H9 (cell line): Measurements from ENCODE around the gene F2RL3. TPM values are rescaled to one million over a fixed set of nuclear protein-coding genes. Genes with fewer than 3 reads are reported as not detected.

Experiments used
- DNase-seq: peaks from one replicate; pipeline ENCODE4 v3.0.0-alpha.2; 2017
- H2AFZ ChIP-seq: one replicate; pipeline ENCODE4 v1.6.1; 2013; ENCODE audit warnings: mild to moderate bottlenecking, low read length, control low read depth, moderate library complexity
- H2AK5ac ChIP-seq: 2 replicates; pipeline ENCODE4 v1.6.1; 2013; ENCODE audit warnings: low read length, control low read depth, mixed read lengths; ENCODE audit not compliant: insufficient read length
- H2BK120ac ChIP-seq: one replicate; pipeline ENCODE4 v1.6.1; 2013; ENCODE audit warnings: low read depth, mild to moderate bottlenecking, low read length, control low read depth, inconsistent platforms; ENCODE audit not compliant: poor library complexity, severe bottlenecking
- H2BK12ac ChIP-seq: 2 replicates; pipeline ENCODE4 v1.6.1; 2013; ENCODE audit warnings: low read length, control low read depth, mixed read lengths, low read depth; ENCODE audit not compliant: insufficient read length
- H2BK15ac ChIP-seq: 2 replicates; pipeline ENCODE4 v1.6.1; 2013; ENCODE audit warnings: low read depth, low read length, control low read depth
- H2BK20ac ChIP-seq: one replicate; pipeline ENCODE4 v1.6.1; 2013; ENCODE audit warnings: low read depth, mild to moderate bottlenecking, low read length, control low read depth, inconsistent platforms; ENCODE audit not compliant: poor library complexity, severe bottlenecking
- H2BK5ac ChIP-seq: 2 replicates; pipeline ENCODE4 v1.6.1; 2013; ENCODE audit warnings: low read length, control low read depth, mixed read lengths; ENCODE audit not compliant: insufficient read length
- H3K14ac ChIP-seq: 2 replicates; pipeline ENCODE4 v1.6.1; 2013; ENCODE audit warnings: low read length, control low read depth; ENCODE audit not compliant: insufficient read depth
- H3K18ac ChIP-seq: 2 replicates; pipeline ENCODE4 v1.6.1; 2013; ENCODE audit warnings: low read depth, mild to moderate bottlenecking, mixed read lengths, low read length, control low read depth; ENCODE audit not compliant: insufficient read length
- H3K23ac ChIP-seq: 2 replicates; pipeline ENCODE4 v1.6.1; 2013; ENCODE audit warnings: low read length, control low read depth, mixed read lengths, low read depth; ENCODE audit not compliant: insufficient read length
- H3K23me2 ChIP-seq: 2 replicates; pipeline ENCODE4 v1.6.1; 2013; ENCODE audit warnings: low read depth, mild to moderate bottlenecking, mixed read lengths, low read length, control low read depth; ENCODE audit not compliant: insufficient read length, poor library complexity, severe bottlenecking
- H3K27ac ChIP-seq: 2 replicates; pipeline ENCODE4 v1.5.1; 2013; ENCODE audit warnings: low read length, control low read depth, mixed read lengths, low read depth; ENCODE audit not compliant: insufficient read length
- H3K27me3 ChIP-seq: 2 replicates; pipeline ENCODE4 v1.6.1; 2013; ENCODE audit warnings: low read length, control low read depth, inconsistent platforms; ENCODE audit not compliant: insufficient read depth
- H3K4ac ChIP-seq: 2 replicates; pipeline ENCODE4 v1.6.1; 2013; ENCODE audit warnings: low read depth, mild to moderate bottlenecking, control low read depth, inconsistent platforms, low read length, moderate library complexity
- H3K4me1 ChIP-seq: 2 replicates; pipeline ENCODE4 v1.6.1; 2013; ENCODE audit warnings: low read length, control low read depth, inconsistent platforms; ENCODE audit not compliant: insufficient read depth
- H3K4me2 ChIP-seq: 2 replicates; pipeline ENCODE4 v1.6.1; 2013; ENCODE audit warnings: low read length, control low read depth, mixed read lengths; ENCODE audit not compliant: insufficient read length, insufficient read depth
- H3K56ac ChIP-seq: 2 replicates; pipeline ENCODE4 v1.6.1; 2013; ENCODE audit warnings: low read depth, mild to moderate bottlenecking, mixed read lengths, low read length, control low read depth; ENCODE audit not compliant: insufficient read length
- H3K79me1 ChIP-seq: 2 replicates; pipeline ENCODE4 v1.6.1; 2013; ENCODE audit warnings: low read depth, mild to moderate bottlenecking, moderate library complexity, low read length, control low read depth, inconsistent platforms; ENCODE audit not compliant: insufficient read depth, poor library complexity, severe bottlenecking
- H3K79me2 ChIP-seq: 2 replicates; pipeline ENCODE4 v1.6.1; 2013; ENCODE audit warnings: low read length, control low read depth, inconsistent platforms; ENCODE audit not compliant: insufficient read depth
- H3K9ac ChIP-seq: 2 replicates; pipeline ENCODE4 v1.6.1; 2013; ENCODE audit warnings: low read length, control low read depth, mixed read lengths; ENCODE audit not compliant: insufficient read length; ENCODE audit errors: extremely low read depth
- H3K9me3 ChIP-seq: one replicate; pipeline ENCODE4 v1.6.1; 2013; ENCODE audit warnings: low read depth, low read length, inconsistent platforms; ENCODE audit not compliant: control insufficient read depth
- H3T11ph ChIP-seq: one replicate; pipeline ENCODE4 v1.6.1; 2013; ENCODE audit warnings: mild to moderate bottlenecking, low read length, control low read depth, inconsistent platforms
- H4K20me1 ChIP-seq: one replicate; pipeline ENCODE4 v1.6.1; 2013; ENCODE audit not compliant: control insufficient read depth, insufficient read length, insufficient read depth
- H4K5ac ChIP-seq: 2 replicates; pipeline ENCODE4 v1.6.1; 2013; ENCODE audit warnings: low read depth, mild to moderate bottlenecking, mixed read lengths, low read length, control low read depth; ENCODE audit not compliant: insufficient read length
- H4K8ac ChIP-seq: replicated peaks from 2 replicates; pipeline ENCODE4 v1.6.1; 2013; ENCODE audit warnings: low read length, control low read depth, mixed read lengths, low read depth; ENCODE audit not compliant: insufficient read length
- H4K91ac ChIP-seq: 2 replicates; pipeline ENCODE4 v1.6.1; 2013; ENCODE audit warnings: low read depth, mild to moderate bottlenecking, moderate library complexity, mixed read lengths, low read length, control low read depth; ENCODE audit not compliant: insufficient read length
- H3K27ac Mint-ChIP-seq, 3 experiments: 2 replicates in 2 of 3; 3 replicates in 1 of 3; pipeline ENCODE4 v1.8.0; 2020 to 2021; ENCODE audit warnings: mixed read lengths in 3 of 3, mild to moderate bottlenecking in 1 of 3, moderate library complexity in 1 of 3
- H3K27me3 Mint-ChIP-seq: 2 replicates; pipeline ENCODE4 v1.8.0; 2021; ENCODE audit warnings: low read depth, mild to moderate bottlenecking, moderate library complexity, mixed read lengths
- H3K36me3 Mint-ChIP-seq, 3 experiments: 2 replicates in 2 of 3; 3 replicates in 1 of 3; pipeline ENCODE4 v1.8.0; 2020 to 2021; ENCODE audit warnings: low read depth in 3 of 3, mixed read lengths in 3 of 3; ENCODE audit not compliant: insufficient read depth in 1 of 3
- H3K4me1 Mint-ChIP-seq, 2 experiments: 2 replicates each; pipeline ENCODE4 v1.8.0; 2020; ENCODE audit warnings: mixed read lengths in 2 of 2
- H3K4me3 Mint-ChIP-seq, 2 experiments: 2 replicates in 1 of 2; 3 replicates in 1 of 2; pipeline ENCODE4 v1.8.0; 2020 to 2021; ENCODE audit warnings: mild to moderate bottlenecking in 2 of 2, mixed read lengths in 2 of 2, moderate library complexity in 1 of 2
- H3K9me3 Mint-ChIP-seq, 2 experiments: 2 replicates in 1 of 2; 3 replicates in 1 of 2; pipeline ENCODE4 v1.8.0; 2020; ENCODE audit warnings: mild to moderate bottlenecking in 2 of 2, mixed read lengths in 2 of 2, moderate library complexity in 1 of 2
- CTCF ChIP-seq: fragments of 200-600 bp; sonication (generic); conservative IDR thresholded peaks from 3 replicates; pipeline ENCODE4 v1.8.0; 2021; ENCODE audit warnings: antibody characterized with exemption, mild to moderate bottlenecking
- WGBS: extraction: QIAGEN DNeasy Blood & Tissue Kit; methylation state at CpG from one replicate; pipeline ENCODE4 v1.1.7; 2013; ENCODE audit warnings: missing lambda C conversion rate, low lambda C conversion rate, mixed read lengths; ENCODE audit not compliant: insufficient read length; ENCODE audit errors: extremely low coverage; 5-methylcytosine and 5-hydroxymethylcytosine counted together
- total RNA-seq: library from RNA; stranded (reverse); gene quantifications from 2 replicates; pipeline ENCODE4 v1.2.1, GENCODE V29; 2021

Gene F2RL3
- total RNA-seq, 1 experiment from 2014 or later = not detected

- no peak overlapping the region for H3K9ac ChIP-seq
- no peaks in the 10 kb centered on the region for H3K23me2 ChIP-seq
- H3K36me3 Mint-ChIP-seq = peaks cover 16 to 25% (median 18%) of the 10 kb centered on the region in 3 experiments
- H2BK5ac ChIP-seq = no peak overlapping the region
- H2BK15ac ChIP-seq = no peak overlapping the region
- H3K14ac ChIP-seq = no peak overlapping the region
- no peaks in the 10 kb centered on the region for H3K79me2 ChIP-seq
- no peaks in the 10 kb centered on the region for H3K4me1 Mint-ChIP-seq
- no CpG with 5 or more reads among the region's 7 CpGs for WGBS
- no peaks in the 10 kb centered on the region for H3K79me1 ChIP-seq
- H2AK5ac ChIP-seq = no peak overlapping the region
- H2BK120ac ChIP-seq = no peak overlapping the region
- no peak for DNase-seq
- H3K9me3 ChIP-seq = peaks cover 7% of the 10 kb centered on the region
- no peak overlapping the region for H3K18ac ChIP-seq
- no peak overlapping the region for H3K4me2 ChIP-seq
- H2AFZ ChIP-seq = no peak overlapping the region
- H3K4me3 Mint-ChIP-seq = no peak overlapping the region
- no peak for TF ChIP-seq CTCF
- H4K91ac ChIP-seq = no peak overlapping the region
- no peak overlapping the region for H4K5ac ChIP-seq
- H3T11ph ChIP-seq = no peak overlapping the region
- no peak overlapping the region for H2BK20ac ChIP-seq
- no peak overlapping the region for H3K27ac Mint-ChIP-seq
- H3K27me3 Mint-ChIP-seq = peaks cover 3% of the 10 kb centered on the region
- no peak overlapping the region for H4K8ac ChIP-seq
- no peaks in the 10 kb centered on the region for H3K4me1 ChIP-seq
- H2BK12ac ChIP-seq = no peak overlapping the region
- no peak overlapping the region for H3K4ac ChIP-seq
- H3K27ac ChIP-seq = no peak overlapping the region
- no peak overlapping the region for H3K56ac ChIP-seq
- H3K9me3 Mint-ChIP-seq = peaks cover 31% of the 10 kb centered on the region in 2 experiments
- no peaks in the 10 kb centered on the region for H4K20me1 ChIP-seq
- no peak overlapping the region for H3K23ac ChIP-seq
- H3K27me3 ChIP-seq = no peaks in the 10 kb centered on the region
These were observed 22.2 kb downstream of the F2RL3 start for GRCh38 chr19:16911046-16911445.
